HG03460 (cell line): Measurements from ENCODE around the gene MAFG.
A peak's percentile ranks its signal among the peaks of the same experiment; 100 is the strongest.

Experiments used
- ATAC-seq: cut with Tn5 transposase; IDR thresholded peaks from one replicate; pipeline ENCODE4 v1.9.1; 2021; ENCODE audit not compliant: unreplicated experiment

Gene MAFG

GRCh38 chr17:81939881-81940385 is 12.4 kb upstream of the MAFG start:
- no peak for ATAC-seq

- no peak for ATAC-seq
These were observed 11.7 kb upstream of the MAFG start for GRCh38 chr17:81939218-81939617.

- ATAC-seq: no peak
These were observed 8.2 kb upstream of the MAFG start for GRCh38 chr17:81935709-81936084.

- ATAC-seq: no peak
These were observed 7.5 kb upstream of the MAFG start for GRCh38 chr17:81934850-81935708.

- ATAC-seq: no peak
These were observed 6.7 kb upstream of the MAFG start for GRCh38 chr17:81934098-81934757.

GRCh38 chr17:81933178-81933699 is 5.7 kb upstream of the MAFG start:
- ATAC-seq: no peak

- no peak for ATAC-seq
These were observed 4.9 kb upstream of the MAFG start for GRCh38 chr17:81932333-81932983.

GRCh38 chr17:81931557-81932332 is 4.2 kb upstream of the MAFG start:
- no peak for ATAC-seq

GRCh38 chr17:81931189-81931556 is 3.6 kb upstream of the MAFG start:
- no peak for ATAC-seq

- ATAC-seq: no peak
These were observed 2.9 kb upstream of the MAFG start for GRCh38 chr17:81930142-81931125.

- no peak for ATAC-seq
These were observed 2.0 kb upstream of the MAFG start for GRCh38 chr17:81929253-81930141.

GRCh38 chr17:81928544-81929252 is 1.2 kb upstream of the MAFG start:
- no peak for ATAC-seq

- ATAC-seq: peak; percentile 2
These were observed 333 bp downstream of the MAFG start for GRCh38 chr17:81927152-81927652.

- peak; percentile 28 for ATAC-seq
These were observed 934 bp downstream of the MAFG start for GRCh38 chr17:81926451-81927151.

- ATAC-seq: no peak
These were observed 1.6 kb downstream of the MAFG start for GRCh38 chr17:81925860-81926450.

- no peak for ATAC-seq
These were observed 2.7 kb downstream of the MAFG start for GRCh38 chr17:81924557-81925532.
